ENCODE results near the gene SLC22A31. TPM values are rescaled to one million over a fixed set of nuclear protein-coding genes. Genes with fewer than 3 reads are reported as not detected.
"Not testable (repeated sequence)": the region's sequence is repeated elsewhere in the genome, so short reads cannot be mapped to it uniquely, and the experiment has no call there.

The SLC22A31 gene
- under 1 TPM in 1 of 4 donors, not detected in 3; 0.26 TPM for total RNA-seq

DNA sequence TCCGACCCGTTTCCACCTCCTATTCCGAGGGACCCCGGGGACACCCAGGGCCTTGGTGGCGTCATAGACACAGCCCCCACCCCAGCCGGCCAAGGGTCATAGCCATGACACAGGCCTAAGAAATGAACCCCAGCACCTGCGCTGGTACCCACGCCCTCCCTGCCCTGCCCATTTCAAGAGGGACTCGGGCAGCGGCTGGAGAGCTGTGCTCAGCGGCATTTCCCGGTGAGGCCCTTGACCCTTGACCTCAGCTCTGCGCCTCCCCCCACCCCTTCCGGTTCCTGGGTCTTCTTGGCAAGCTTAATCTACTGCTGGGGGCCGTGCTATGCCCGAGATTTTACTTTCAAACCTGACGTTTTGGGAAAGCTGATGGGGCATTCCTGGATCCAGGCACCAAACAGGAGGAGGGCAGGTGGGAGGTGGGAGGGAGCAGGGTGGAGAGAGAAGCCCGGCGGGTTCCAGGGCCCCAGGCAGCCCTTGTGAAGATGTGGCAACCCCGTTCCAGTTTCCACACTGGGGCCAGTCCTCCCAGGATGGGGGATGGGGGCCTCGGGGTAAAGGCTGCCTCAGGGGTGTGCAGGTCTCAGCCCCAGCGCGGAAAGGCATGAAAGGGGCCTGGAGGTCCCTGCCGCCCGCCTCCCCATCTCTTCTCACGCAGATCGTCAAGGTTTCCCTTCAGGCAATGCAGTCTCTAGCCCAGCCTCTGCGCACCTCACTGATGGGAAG lies at the start of gene SLC22A31:
Gene SLC22A31, minus strand, starts transcription at position 414 of the 726 bp plus-strand sequence. Its CDS starts 36 bp downstream, at position 378.
- intact Hi-C loops (cut with DNase I): no loop called here
- Histone ChIP-seq H3K4me3 (peak within 1 kb of the TSS; percentile 28 to 55 (median 43)), H3K27ac (replicated peaks in 1 of 4) (no peak within 1 kb of the TSS), H3K36me3 (no peaks in the 10 kb centered on the region), H3K9me3 (peaks cover 0 to 4% (median 0%) of the 10 kb centered on the region in 4 donors), H3K4me1 (peaks cover 7 to 28% (median 25%) of the 10 kb centered on the region in 4 donors), H3K27me3 (peaks cover 6 to 85% (median 52%) of the 10 kb centered on the region in 4 donors)
- WGBS: 23% methylated on average over 14 of the region's 28 CpGs
- DNase-seq (ENCODE audit: extremely low spot score): no peak
- TF ChIP-seq, protein P1, sequence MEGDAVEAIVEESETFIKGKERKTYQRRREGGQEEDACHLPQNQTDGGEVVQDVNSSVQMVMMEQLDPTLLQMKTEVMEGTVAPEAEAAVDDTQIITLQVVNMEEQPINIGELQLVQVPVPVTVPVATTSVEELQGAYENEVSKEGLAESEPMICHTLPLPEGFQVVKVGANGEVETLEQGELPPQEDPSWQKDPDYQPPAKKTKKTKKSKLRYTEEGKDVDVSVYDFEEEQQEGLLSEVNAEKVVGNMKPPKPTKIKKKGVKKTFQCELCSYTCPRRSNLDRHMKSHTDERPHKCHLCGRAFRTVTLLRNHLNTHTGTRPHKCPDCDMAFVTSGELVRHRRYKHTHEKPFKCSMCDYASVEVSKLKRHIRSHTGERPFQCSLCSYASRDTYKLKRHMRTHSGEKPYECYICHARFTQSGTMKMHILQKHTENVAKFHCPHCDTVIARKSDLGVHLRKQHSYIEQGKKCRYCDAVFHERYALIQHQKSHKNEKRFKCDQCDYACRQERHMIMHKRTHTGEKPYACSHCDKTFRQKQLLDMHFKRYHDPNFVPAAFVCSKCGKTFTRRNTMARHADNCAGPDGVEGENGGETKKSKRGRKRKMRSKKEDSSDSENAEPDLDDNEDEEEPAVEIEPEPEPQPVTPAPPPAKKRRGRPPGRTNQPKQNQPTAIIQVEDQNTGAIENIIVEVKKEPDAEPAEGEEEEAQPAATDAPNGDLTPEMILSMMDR (IDR thresholded peaks at IDR 0.05): no peak

DNA sequence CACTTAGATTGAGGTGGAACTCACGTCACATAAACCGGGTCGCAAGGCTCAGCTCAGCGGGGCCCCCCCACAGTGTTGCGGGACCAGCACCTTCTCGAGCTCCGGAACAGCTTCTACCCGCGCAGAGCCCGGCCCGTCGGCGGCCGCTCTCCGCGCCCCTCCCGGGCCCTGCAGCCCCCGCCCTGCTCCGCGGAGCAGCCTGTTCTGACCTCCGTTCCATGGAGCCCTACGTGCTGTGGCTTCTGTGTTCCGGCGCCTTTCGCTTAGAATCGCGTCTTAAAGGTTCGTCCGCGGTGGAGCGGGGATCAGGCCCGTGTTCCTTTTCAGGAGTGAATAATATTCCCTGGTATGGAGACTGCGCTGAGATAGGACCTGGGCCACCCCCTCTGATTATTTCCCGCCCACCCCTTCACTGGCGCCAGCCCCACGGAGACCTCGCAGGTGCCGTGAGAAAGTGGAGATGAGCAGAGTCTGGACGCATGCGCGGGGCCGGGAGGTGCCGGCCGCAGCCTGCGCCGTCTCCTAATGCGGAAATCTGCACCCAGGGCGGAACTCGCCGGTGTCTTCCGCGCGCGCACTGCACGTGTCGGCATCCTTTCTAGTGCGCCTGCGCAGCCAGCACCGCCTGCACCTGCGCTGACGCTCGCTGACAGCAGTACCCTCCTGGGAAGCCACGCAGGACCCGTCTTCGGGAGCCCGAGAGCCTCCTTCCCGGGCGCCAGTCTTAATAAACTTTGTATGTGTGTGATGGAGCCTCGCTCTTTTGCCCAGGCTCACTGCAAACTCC lies 48.1 kb upstream of the SLC22A31 start:
- WGBS: 40% methylated on average over 14 of the region's 69 CpGs
- Histone ChIP-seq H3K36me3 (no peaks in the 10 kb centered on the region), H3K4me3 (peak overlapping the region; percentile 55 to 76 (median 62)), H3K4me1 (peaks cover 9 to 21% (median 19%) of the 10 kb centered on the region in 4 donors), H3K27ac (replicated peaks in 1 of 4) (no peak overlapping the region), H3K9me3 (no peaks in the 10 kb centered on the region), H3K27me3 (no peaks in the 10 kb centered on the region)
- no peak for DNase-seq (ENCODE audit: extremely low spot score)
- intact Hi-C loops (cut with DNase I): loop anchor here (10.0 kb wide), 1 partner anchor 46 kb away; no protein-coding TSS in a partner anchor
- TF ChIP-seq POLR2A (IDR thresholded peaks at IDR 0.05; ENCODE audit: low read depth) (no peak), POLR2AphosphoS5 (IDR thresholded peaks at IDR 0.05) (no peak)

DNA sequence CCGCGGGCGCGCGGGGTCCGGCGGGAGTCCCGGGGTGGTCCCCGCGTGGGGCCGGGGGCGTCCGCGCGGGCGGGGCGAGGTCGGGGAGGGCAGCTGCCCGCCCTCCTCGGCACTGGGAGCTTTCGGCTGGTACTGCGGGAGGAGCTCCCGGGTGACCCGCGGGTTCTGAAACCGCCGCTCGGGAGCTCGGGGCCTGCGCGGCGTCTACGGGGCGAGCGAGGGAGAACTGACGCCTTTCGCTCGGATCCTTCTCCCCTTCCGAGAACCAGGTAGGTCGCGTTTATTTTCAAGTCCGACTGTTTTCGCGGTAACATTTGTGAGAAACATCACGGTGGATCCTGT lies 47.4 kb upstream of the SLC22A31 start:
- peak overlapping the region; percentile 55 to 76 (median 62) for H3K4me3 ChIP-seq
- not testable (repeated sequence) for H3K9me3 ChIP-seq; H3K36me3 ChIP-seq; DNase-seq (ENCODE audit: extremely low spot score); H3K27me3 ChIP-seq
- WGBS: no CpG with 5 or more reads among the region's 45 CpGs
- peaks cover 9 to 21% (median 19%) of the 10 kb centered on the region in 4 donors for H3K4me1 ChIP-seq
- H3K27ac ChIP-seq (replicated peaks in 1 of 4): peak overlapping the region in 2 of 4 donors; percentile 47 to 54
- intact Hi-C loops (cut with DNase I): loop anchor here (10.0 kb wide), 1 partner anchor 47 kb away; no protein-coding TSS in a partner anchor

DNA sequence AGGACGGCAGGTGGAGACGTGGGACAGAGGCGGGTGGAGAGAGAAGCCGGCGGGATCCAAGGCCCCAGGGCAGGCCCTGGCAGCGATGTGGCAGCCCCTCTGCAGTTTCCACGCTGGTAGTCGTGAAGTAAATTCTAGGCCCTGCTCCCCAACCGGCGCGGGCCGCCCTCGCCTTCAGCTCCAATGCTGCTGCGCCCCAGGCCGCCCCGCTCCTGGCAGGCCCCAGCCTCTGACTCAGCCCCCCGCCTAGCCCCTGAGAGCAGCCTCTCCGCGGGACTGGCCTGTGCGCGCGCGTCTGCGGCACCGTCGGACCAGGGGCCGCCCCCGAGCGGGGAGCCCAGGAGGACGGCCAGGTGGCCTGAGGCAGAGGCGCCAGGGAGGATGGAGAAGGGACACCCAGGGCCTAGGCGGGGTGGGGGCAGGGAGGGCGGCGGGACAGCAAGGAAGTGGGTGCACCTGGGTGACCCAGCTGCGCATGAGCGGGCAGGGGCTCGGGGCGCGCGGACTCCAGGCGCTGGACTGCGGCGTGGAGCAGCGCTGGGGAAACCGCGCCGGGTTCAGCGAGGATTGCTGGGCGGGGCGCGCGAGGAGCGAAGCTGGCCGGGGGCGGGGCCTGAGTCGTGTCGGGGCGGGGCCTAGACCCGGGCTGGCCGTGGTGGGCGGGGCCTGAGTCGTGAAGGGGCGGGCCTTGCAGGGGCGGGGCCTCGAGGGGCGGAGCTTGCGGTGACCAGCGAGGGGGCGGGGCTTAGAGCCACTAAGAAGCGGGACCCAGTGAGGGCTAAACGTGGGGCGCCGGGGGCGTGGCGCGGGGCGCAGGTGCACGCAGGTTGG lies 46.8 kb upstream of the SLC22A31 start:
- peak; percentile 97 for DNase-seq (ENCODE audit: extremely low spot score)
- Histone ChIP-seq H3K36me3 (no peaks in the 10 kb centered on the region), H3K4me1 (peaks cover 9 to 22% (median 20%) of the 10 kb centered on the region in 4 donors), H3K27me3 (no peaks in the 10 kb centered on the region), H3K27ac (replicated peaks in 1 of 4) (peak overlapping the region in 3 of 4 donors; percentile 47 to 65 (median 54)), H3K4me3 (peak overlapping the region; percentile 55 to 76 (median 62)), H3K9me3 (no peaks in the 10 kb centered on the region)
- 8% methylated on average over 12 of the region's 78 CpGs for WGBS
- peak in 1 of 2 donors; percentile 49 for TF ChIP-seq POLR2AphosphoS5 (IDR thresholded peaks at IDR 0.05)
- TF ChIP-seq EP300 (IDR thresholded peaks at IDR 0.05): no peak
- TF ChIP-seq, protein P1 (IDR thresholded peaks at IDR 0.05): no peak
- no peak for TF ChIP-seq POLR2A (IDR thresholded peaks at IDR 0.05; ENCODE audit: low read depth)
- intact Hi-C loops (cut with DNase I): loop anchor here (10.0 kb wide), 1 partner anchor 48 kb away; no protein-coding TSS in a partner anchor

DNA sequence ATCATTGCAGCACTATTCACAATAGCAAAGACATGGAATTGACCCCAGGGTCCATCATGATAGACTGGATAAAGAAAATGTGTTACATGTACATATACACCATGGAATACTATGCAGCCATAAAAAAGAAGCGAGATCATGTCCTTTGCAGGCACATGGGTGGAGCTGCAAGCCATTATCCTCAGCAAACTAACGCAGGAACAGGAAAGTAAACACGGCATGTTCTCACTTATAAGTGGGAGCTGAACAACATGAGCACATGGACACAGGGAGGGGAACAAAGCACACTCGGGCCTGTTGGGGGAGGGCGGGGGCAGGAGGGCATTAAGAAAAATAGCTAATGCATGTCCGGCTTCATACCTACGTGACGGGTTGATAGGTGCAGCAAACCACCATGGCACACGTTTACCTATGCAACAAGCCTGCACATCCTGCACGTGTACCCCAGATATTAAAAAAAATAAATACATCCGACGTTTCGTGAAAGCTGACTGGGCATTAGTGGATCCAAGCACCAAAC lies 46.1 kb upstream of the SLC22A31 start:
- WGBS: 48% methylated on average over 13 of the region's 13 CpGs
- Histone ChIP-seq H3K27ac (replicated peaks in 1 of 4) (peak overlapping the region in 1 of 4 donors; percentile 65), H3K4me1 (peaks cover 12 to 29% (median 25%) of the 10 kb centered on the region in 4 donors), H3K4me3 (peak overlapping the region; percentile 55 to 76 (median 62)), H3K36me3 (no peaks in the 10 kb centered on the region), H3K27me3 (no peaks in the 10 kb centered on the region), H3K9me3 (no peaks in the 10 kb centered on the region)
- intact Hi-C loops (cut with DNase I): loop anchor here (10.0 kb wide), 1 partner anchor 48 kb away; no protein-coding TSS in a partner anchor
- DNase-seq (ENCODE audit: extremely low spot score): no peak
- TF ChIP-seq POLR2AphosphoS5 (IDR thresholded peaks at IDR 0.05) (no peak), POLR2A (IDR thresholded peaks at IDR 0.05; ENCODE audit: low read depth) (no peak), EP300 (IDR thresholded peaks at IDR 0.05) (no peak)
- TF ChIP-seq, protein P1 (IDR thresholded peaks at IDR 0.05): no peak

Data from esophagus muscularis mucosa (tissue), 4 donors.